ENCODE results near the gene MBTD1.
"Not testable (repeated sequence)": the region's sequence is repeated elsewhere in the genome, so short reads cannot be mapped to it uniquely, and the experiment has no call there.

Gene MBTD1

DNA sequence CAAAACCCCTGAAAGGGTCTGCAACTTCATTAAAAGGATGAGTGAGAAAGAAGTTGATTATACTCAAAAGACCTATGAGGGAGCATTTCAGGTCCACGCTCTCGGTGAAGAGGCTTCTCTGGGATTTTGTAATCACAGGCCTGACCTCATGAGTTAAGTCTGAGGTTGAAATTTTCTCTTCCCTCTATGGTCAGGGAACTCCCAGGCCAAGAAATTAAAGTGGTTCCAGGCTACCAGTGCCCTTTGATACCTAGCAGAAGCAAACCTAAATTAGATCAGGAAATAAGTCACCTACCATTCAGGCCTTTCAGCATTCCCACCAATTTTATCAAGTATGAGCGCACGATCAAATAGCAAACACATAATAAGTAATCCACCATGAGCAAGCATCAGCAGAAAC, 27.9 kb downstream of the MBTD1 start:
- H3K27me3 Mint-ChIP-seq: no peaks in the 10 kb centered on the region
- no peaks in the 10 kb centered on the region for H3K9me3 Mint-ChIP-seq
- no peak overlapping the region for H3K4me3 Mint-ChIP-seq
- H3K27ac Mint-ChIP-seq: no peak overlapping the region
- peaks cover 29% of the 10 kb centered on the region for H3K4me1 Mint-ChIP-seq (ENCODE audit: low read depth)
- no peak for DNase-seq
- H3K36me3 Mint-ChIP-seq (ENCODE audit: low read depth): peaks cover 27% of the 10 kb centered on the region

DNA sequence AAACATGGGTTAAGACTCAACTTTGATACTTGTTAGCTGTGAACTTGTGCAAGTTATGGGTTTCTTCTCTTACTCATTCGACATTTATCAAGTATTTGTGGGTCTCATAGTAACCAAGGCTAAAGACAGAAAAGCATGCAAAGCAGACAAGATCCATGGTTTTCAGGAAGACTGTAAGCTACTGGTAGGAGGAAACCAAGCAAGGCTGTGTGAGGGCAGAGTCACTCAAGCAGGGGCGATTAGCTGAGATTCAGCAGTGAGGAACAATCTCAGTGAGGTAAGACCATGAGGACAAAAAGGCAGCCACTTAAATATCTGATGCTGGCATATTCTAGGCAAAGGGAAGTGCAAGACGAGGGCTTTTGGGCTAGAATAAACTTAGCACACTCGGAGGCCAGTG, 29.5 kb downstream of the MBTD1 start:
- no peaks in the 10 kb centered on the region for H3K27me3 Mint-ChIP-seq
- no peak overlapping the region for H3K4me3 Mint-ChIP-seq
- H3K27ac Mint-ChIP-seq: peak overlapping the region; percentile 47
- no peak for DNase-seq
- H3K36me3 Mint-ChIP-seq (ENCODE audit: low read depth): peaks cover 20% of the 10 kb centered on the region
- peaks cover 29% of the 10 kb centered on the region for H3K4me1 Mint-ChIP-seq (ENCODE audit: low read depth)
- no peaks in the 10 kb centered on the region for H3K9me3 Mint-ChIP-seq

DNA sequence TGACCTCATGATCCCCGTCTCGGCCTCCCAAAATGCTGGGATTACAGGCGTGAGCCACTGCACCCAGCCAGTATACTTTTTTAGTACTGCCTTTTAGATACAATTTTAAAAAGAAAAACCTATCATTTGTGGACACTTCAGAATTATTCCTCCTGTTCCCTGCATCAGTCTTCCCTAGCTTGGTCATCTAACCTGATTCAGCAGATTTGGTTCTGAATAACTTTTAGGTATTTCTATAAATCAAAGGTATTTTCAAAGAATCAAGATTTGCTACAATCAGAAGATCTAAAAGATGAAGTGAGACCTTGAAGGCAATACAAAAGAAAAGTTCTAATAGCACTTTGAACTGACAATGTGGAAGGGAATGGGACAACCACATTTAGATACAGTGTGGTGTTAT, 30.0 kb downstream of the MBTD1 start:
- Mint-ChIP-seq H3K36me3 (ENCODE audit: low read depth) (peaks cover 23% of the 10 kb centered on the region), H3K4me1 (ENCODE audit: low read depth) (peaks cover 31% of the 10 kb centered on the region), H3K27ac (no peak overlapping the region), H3K27me3 (no peaks in the 10 kb centered on the region), H3K9me3 (no peaks in the 10 kb centered on the region), H3K4me3 (no peak overlapping the region)
- no peak for DNase-seq

DNA sequence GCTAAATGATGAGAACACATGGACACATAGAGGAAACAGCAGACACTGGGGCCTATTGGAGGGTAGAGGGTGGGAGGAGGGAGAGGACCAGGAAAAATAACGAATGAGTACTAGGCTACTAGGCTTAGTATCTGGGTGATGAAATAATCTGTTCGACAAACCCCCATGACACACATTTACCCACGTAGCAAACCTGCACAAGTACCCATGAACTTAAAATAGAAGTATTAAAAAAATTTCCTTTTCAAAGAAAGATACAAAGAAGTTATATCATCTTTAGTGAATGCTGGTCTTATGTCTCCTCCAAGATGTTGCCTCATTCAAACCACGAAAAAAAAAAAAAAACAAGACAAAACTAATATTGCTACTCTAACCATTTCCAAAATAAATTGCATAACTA, 31.7 kb downstream of the MBTD1 start:
- Mint-ChIP-seq H3K36me3 (ENCODE audit: low read depth) (peaks cover 33% of the 10 kb centered on the region), H3K4me3 (no peak overlapping the region)

DNA sequence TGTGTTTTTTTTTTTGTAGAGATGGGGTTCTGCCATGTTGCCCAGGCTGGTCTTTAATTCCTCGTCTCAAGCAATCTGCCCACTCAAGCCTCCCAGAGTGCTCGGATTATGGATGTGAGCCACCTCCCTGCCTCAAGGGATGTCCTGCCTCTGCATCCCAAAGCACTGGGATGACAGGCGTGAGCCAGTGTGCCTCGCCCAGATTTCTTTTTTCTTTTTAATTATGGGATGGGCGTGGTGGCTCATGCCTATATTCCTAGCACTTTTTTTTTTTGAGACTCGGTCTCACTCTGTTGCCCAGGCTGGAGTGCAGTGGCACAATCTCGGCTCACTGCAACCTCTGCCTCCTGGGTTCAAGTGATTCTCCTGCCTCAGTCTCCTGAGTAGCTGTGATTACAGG, 34.3 kb downstream of the MBTD1 start:
- DNase-seq, H3K27ac Mint-ChIP-seq, H3K4me3 Mint-ChIP-seq, H3K9me3 Mint-ChIP-seq, H3K27me3 Mint-ChIP-seq: not testable (repeated sequence)
- H3K4me1 Mint-ChIP-seq (ENCODE audit: low read depth): peaks cover 27% of the 10 kb centered on the region
- H3K36me3 Mint-ChIP-seq (ENCODE audit: low read depth): peaks cover 55% of the 10 kb centered on the region

More for the DNA sequence above, 31.7 kb downstream of the MBTD1 start:
- H3K4me1 Mint-ChIP-seq (ENCODE audit: low read depth): peaks cover 34% of the 10 kb centered on the region
- H3K9me3 Mint-ChIP-seq: no peaks in the 10 kb centered on the region
- no peak overlapping the region for H3K27ac Mint-ChIP-seq
- DNase-seq: no peak
- no peaks in the 10 kb centered on the region for H3K27me3 Mint-ChIP-seq

DNA sequence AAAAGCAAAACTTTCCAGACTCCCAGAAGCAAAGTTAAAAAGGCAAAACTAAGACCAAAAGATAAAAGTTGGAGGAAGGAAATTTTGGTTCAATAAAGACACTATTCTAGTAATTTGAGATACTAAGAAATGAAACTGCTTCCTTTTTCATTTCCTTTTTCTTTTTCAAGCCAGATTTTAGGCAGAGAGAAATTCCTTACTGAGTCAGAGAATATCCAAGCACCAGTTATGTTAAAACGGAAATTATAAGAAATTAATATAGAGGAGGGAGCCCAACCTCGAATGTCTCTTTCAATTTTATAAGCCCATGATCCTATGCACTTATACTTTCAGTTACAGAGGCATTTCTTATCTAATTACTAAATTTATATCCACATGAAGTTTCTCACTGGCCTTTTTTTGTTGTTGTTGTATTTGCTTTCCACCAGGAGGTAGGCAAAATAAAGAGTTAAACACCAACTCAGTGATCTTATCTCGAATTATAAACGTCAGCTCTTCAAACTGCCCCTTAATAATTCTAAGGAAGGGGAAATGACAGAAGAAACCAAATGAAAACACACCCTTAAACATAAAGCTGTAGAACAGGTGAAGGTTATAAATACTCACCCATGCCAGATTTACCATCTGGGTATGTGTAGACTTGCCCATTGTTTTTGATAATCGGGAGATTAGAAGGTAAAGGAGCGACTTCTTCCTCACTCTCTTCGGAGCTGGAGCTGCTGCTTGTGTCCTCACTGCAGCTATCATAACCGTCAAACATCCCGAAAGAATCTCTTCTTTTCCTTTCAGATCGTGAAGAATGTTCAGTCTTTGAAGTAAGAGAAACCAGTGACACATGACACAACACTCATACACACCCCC, 35.2 kb downstream of the MBTD1 start:
- no peaks in the 10 kb centered on the region for H3K27me3 Mint-ChIP-seq
- H3K36me3 Mint-ChIP-seq (ENCODE audit: low read depth): peaks cover 59% of the 10 kb centered on the region
- no peaks in the 10 kb centered on the region for H3K9me3 Mint-ChIP-seq
- DNase-seq: no peak
- peaks cover 20% of the 10 kb centered on the region for H3K4me1 Mint-ChIP-seq (ENCODE audit: low read depth)
- peak overlapping the region; percentile 45 for H3K27ac Mint-ChIP-seq
- H3K4me3 Mint-ChIP-seq: no peak overlapping the region

DNA sequence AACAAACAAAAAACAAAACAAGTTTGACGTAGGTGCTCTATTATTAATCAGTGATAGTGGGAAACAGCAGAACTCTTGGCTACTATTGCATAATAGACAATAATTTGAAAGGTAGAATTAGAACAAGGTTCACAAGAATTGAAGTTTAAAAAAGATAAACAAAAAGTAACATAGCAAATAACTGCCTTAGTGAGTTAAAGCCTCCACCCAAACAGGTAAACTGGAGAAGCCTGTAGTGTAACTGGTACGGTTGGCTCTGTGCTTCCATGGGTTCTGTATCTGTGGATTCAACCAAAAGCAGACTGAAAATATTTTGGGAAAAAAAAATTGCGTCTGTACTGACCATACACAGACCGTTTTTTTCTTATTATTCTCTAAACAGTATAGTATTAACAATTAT, 38.5 kb downstream of the MBTD1 start:
- H3K27ac Mint-ChIP-seq: no peak overlapping the region
- H3K4me3 Mint-ChIP-seq: no peak overlapping the region
- peaks cover 12% of the 10 kb centered on the region for H3K4me1 Mint-ChIP-seq (ENCODE audit: low read depth)
- DNase-seq: no peak
- no peaks in the 10 kb centered on the region for H3K9me3 Mint-ChIP-seq
- no peaks in the 10 kb centered on the region for H3K27me3 Mint-ChIP-seq
- H3K36me3 Mint-ChIP-seq (ENCODE audit: low read depth): peaks cover 84% of the 10 kb centered on the region

DNA sequence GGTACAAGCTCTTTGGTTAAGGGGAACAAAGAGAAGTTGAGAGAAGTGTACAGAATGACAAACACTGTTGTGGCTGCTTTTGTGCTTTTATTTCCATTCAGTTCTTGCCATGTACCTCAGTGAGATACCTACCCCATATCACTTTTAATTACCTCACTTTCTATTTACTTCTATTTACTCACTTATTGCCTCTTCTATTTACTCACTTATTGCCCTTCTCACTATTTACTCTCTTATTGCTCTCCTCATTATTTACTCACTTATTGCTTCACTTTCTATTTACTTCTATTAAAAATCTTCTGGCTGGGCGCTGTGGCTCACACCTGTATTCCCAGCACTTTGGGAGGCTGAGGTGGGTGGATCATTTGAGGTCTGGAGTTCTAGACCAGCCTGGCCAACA, 41.9 kb downstream of the MBTD1 start:
- H3K4me1 Mint-ChIP-seq (ENCODE audit: low read depth): no peaks in the 10 kb centered on the region
- no peak for DNase-seq
- H3K27me3 Mint-ChIP-seq: no peaks in the 10 kb centered on the region
- H3K4me3 Mint-ChIP-seq: no peak overlapping the region
- H3K9me3 Mint-ChIP-seq: no peaks in the 10 kb centered on the region
- H3K36me3 Mint-ChIP-seq (ENCODE audit: low read depth): peaks cover 86% of the 10 kb centered on the region
- peak overlapping the region; percentile 37 for H3K27ac Mint-ChIP-seq

DNA sequence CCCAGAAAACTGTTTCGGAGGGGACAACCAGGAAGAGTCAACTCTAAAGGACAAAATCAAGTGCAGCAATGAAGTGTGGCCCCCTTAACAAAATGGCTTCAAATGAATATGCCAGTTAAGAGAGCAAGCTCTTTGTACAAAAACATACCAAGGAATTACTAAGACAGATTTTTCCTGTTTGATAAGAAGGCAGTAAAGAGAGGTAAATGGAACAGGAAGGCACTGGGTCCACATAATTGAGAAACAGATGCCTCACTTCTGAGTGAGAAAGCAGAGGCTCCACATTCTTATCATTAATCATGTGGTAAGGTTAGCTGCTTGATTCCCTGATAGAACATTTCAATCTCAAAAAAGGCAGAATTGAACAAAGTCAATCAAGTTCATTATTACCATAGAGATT, 44.9 kb downstream of the MBTD1 start:
- Mint-ChIP-seq H3K4me3 (no peak overlapping the region), H3K27ac (no peak overlapping the region)

DNA sequence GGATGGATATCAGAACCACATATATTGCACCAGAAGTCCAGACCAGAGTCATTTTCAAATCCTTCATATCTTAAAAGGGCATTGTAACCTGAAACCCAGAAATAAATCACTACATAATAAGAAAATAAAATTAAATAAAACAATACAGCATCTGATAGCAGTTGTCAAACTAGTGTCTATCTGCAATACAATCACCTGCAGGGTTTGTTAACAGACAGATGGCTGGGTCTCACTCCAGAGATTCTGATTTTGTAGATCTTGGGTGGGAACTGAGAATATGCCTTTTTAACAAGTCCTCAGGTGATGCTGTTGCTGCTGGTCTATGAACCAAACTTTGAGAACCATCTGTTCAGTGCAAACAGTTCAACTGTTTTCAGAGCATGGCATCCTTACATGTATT, 56.0 kb downstream of the MBTD1 start:
- Mint-ChIP-seq H3K36me3 (ENCODE audit: low read depth) (peaks cover 78% of the 10 kb centered on the region), H3K27me3 (no peaks in the 10 kb centered on the region)
- no peak for DNase-seq

More for the DNA sequence above, 44.9 kb downstream of the MBTD1 start:
- DNase-seq: no peak
- Mint-ChIP-seq H3K36me3 (ENCODE audit: low read depth) (peaks cover 76% of the 10 kb centered on the region), H3K27me3 (no peaks in the 10 kb centered on the region), H3K9me3 (no peaks in the 10 kb centered on the region), H3K4me1 (ENCODE audit: low read depth) (no peaks in the 10 kb centered on the region)

DNA sequence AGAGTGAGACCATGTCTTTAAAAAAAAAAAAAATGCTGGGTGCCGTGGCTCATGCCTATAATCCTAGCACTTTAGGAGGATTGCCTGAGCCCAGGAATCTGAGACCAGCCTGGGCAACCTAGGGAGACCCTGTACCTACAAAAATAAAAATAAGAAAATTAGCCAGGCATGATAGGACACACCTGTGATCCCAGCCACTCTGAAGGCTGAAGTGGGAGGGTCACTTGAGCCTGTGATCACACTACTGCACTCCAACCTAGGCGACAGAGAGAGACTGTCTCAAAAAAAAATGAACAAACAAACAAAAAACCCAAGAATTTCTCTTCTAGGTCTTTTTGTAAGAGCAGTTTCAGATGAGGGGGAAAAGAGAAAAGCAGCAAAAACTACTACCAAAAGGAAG, 59.0 kb downstream of the MBTD1 start:
- Mint-ChIP-seq H3K9me3 (no peaks in the 10 kb centered on the region), H3K4me3 (no peak overlapping the region), H3K36me3 (ENCODE audit: low read depth) (peaks cover 75% of the 10 kb centered on the region), H3K4me1 (ENCODE audit: low read depth) (no peaks in the 10 kb centered on the region), H3K27ac (peak overlapping the region; percentile 17), H3K27me3 (no peaks in the 10 kb centered on the region)
- DNase-seq: no peak

More for the DNA sequence above, 56.0 kb downstream of the MBTD1 start:
- no peak overlapping the region for H3K27ac Mint-ChIP-seq
- no peaks in the 10 kb centered on the region for H3K9me3 Mint-ChIP-seq
- H3K4me1 Mint-ChIP-seq (ENCODE audit: low read depth): no peaks in the 10 kb centered on the region
- no peak overlapping the region for H3K4me3 Mint-ChIP-seq

DNA sequence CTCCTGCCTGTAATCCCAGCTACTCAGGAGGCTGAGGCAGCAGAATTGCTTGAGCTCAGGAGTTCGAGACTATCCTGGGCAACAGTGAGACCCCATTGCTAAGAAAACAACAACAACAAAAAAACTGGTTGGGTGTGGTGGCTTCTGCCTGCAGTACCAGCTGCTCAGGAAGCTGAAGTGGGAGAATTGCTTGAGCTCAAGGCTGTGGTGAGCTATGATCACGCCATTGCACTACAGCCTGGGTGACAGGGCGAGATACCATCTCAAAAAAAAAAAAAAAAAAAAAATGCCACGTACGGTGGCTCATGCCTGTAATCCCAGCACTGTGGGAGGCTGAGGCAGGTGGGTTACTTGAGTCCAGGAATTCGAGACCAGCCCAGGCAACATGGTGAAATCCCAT, 59.6 kb downstream of the MBTD1 start:
- no peaks in the 10 kb centered on the region for H3K4me1 Mint-ChIP-seq (ENCODE audit: low read depth)
- no peak overlapping the region for H3K27ac Mint-ChIP-seq
- DNase-seq: no peak
- no peaks in the 10 kb centered on the region for H3K27me3 Mint-ChIP-seq
- peaks cover 74% of the 10 kb centered on the region for H3K36me3 Mint-ChIP-seq (ENCODE audit: low read depth)
- H3K9me3 Mint-ChIP-seq: no peaks in the 10 kb centered on the region
- no peak overlapping the region for H3K4me3 Mint-ChIP-seq

DNA sequence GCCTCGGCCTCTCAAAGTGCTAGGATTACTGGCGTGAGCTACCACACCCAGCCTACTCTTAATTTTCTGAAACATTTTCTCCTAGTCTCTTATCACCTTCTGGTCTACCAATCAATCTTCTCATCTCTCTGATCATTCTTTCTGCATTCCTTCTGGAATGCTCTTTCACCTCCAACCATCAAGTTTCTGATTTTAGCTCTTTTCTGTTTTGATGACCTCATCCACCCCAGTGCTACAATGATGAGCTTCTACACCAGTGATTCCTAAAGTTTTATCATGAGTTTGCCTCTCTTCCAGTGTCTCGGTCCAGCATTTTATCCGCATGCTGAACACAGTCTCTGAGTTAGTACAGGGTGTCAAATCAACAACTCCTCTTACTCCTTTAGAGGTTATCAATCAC, 62.1 kb downstream of the MBTD1 start:
- H3K27me3 Mint-ChIP-seq: no peaks in the 10 kb centered on the region
- H3K27ac Mint-ChIP-seq: peak overlapping the region; percentile 0

DNA sequence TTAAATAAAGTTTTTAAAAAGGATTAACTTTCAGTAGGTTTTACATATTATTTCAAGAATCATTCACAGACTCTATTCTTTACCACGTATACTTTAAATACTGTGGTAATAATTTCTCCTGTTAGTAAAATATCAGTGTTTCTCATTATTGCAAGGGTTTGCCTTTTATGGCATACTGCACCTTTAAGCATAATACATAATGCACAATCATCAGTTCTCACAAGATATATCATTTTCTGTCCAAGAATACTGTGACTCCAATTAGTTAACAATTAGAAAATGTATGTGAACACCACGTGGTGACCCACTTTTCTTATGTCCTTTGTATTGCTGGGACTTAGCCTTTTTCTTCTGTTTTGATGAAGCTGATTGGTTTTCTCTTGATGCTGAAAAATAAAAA, 68.0 kb downstream of the MBTD1 start:
- H3K9me3 Mint-ChIP-seq: no peaks in the 10 kb centered on the region
- no peak for DNase-seq
- peaks cover 2% of the 10 kb centered on the region for H3K4me1 Mint-ChIP-seq (ENCODE audit: low read depth)
- H3K4me3 Mint-ChIP-seq: no peak overlapping the region
- H3K36me3 Mint-ChIP-seq (ENCODE audit: low read depth): peaks cover 73% of the 10 kb centered on the region
- H3K27ac Mint-ChIP-seq: no peak overlapping the region
- no peaks in the 10 kb centered on the region for H3K27me3 Mint-ChIP-seq

More for the DNA sequence above, 62.1 kb downstream of the MBTD1 start:
- no peak overlapping the region for H3K4me3 Mint-ChIP-seq
- no peaks in the 10 kb centered on the region for H3K9me3 Mint-ChIP-seq
- no peaks in the 10 kb centered on the region for H3K4me1 Mint-ChIP-seq (ENCODE audit: low read depth)
- H3K36me3 Mint-ChIP-seq (ENCODE audit: low read depth): peaks cover 78% of the 10 kb centered on the region
- no peak for DNase-seq

DNA sequence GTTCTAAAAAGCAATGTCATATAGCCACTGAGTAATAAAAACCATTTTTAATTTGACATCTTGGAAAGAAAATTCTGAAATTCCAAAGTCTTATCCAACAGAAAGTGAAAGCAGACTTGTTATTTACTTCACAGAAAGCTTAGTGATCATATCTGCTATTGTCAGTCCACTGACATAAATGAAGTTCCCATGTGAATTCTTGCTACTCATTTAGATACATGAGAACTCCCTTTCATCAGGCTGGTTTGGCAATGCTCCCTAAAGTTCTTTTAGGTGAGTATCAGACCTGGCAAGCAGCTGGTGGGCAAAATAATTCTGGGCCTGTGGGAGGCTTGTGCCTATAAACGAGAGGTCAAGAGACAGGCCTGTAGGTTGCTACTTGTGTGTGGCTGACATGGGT, 70.2 kb downstream of the MBTD1 start:
- no peak for DNase-seq
- Mint-ChIP-seq H3K36me3 (ENCODE audit: low read depth) (peaks cover 82% of the 10 kb centered on the region), H3K9me3 (no peaks in the 10 kb centered on the region), H3K27me3 (no peaks in the 10 kb centered on the region), H3K27ac (peak overlapping the region; percentile 76), H3K4me1 (ENCODE audit: low read depth) (peaks cover 2% of the 10 kb centered on the region), H3K4me3 (no peak overlapping the region)

All from activated T-cell treated with anti-CD3 and anti-CD28 coated beads, Interleukin-2, amount 50 U/mL, for 24 hours (primary cell).